Cardiac fibroblast (primary cell): Measurements from ENCODE around the gene TAGLN2.
A peak's percentile ranks its signal among the peaks of the same experiment; 100 is the strongest.

ENCODE experiments used
- DNase-seq, 2 donors: peaks; one replicate each; pipeline versions ENCODE4 v3.0.0 to v3.0.0-alpha.2; 2010; ENCODE audit warnings: low read depth in 2 of 2
- H3K4me3 ChIP-seq, 2 donors: replicated peaks in 1 of 2; 1 replicate in 1 of 2; 2 replicates in 1 of 2; pipeline ENCODE4 v1.5.1; 2011; ENCODE audit warnings: low read depth in 2 of 2, low read length in 2 of 2, mild to moderate bottlenecking in 2 of 2, moderate library complexity in 1 of 2
- CTCF ChIP-seq: IDR thresholded peaks from one replicate; pipeline ENCODE4 v1.5.1; 2011; ENCODE audit warnings: low read depth, mild to moderate bottlenecking, low read length, inconsistent platforms

Gene TAGLN2

DNA sequence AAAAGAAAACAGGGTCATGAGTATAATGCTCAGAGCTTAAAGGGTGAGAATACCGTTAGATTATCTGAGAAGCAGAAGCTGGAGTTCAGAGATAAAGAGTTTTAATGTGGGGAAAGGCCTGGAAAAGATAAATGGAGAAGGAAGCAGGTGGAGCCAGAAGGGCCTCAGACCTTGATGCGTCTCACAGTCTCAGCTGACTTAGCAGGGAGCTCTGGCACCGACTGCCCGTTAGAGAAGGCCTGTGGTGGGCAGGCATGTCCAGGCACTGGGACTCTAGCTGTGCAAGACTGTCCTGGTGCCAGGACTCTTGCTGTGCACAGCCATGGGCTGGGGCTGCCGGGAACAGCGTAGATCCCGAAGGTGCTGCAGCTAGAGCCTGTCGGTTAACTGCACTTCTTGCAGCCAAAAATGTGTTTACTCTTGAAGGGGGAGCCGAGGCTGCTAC lies 32.5 kb upstream of the TAGLN2 start:
- no peak for TF ChIP-seq CTCF

GRCh38 chr1:159955456-159955855 lies 30.1 kb upstream of the TAGLN2 start:
- no peak for DNase-seq
- no peak for TF ChIP-seq CTCF
- H3K4me3 ChIP-seq = no peak overlapping the region

More for the DNA sequence above, 32.5 kb upstream of the TAGLN2 start:
- H3K4me3 ChIP-seq = no peak overlapping the region
- no peak for DNase-seq

- no peak for TF ChIP-seq CTCF
- peak; percentile 34 to 58 for DNase-seq
Measured at GRCh38 chr1:159953536-159954515, 28.5 kb upstream of the TAGLN2 start, which contains the start of gene SLAMF9. Gene SLAMF9, minus strand, starts transcription at chr1:159954237. Its CDS starts 100 bp downstream, at chr1:159954137.

GRCh38 chr1:159952932-159953331 lies 27.6 kb upstream of the TAGLN2 start:
- H3K4me3 ChIP-seq = no peak overlapping the region
- TF ChIP-seq CTCF = no peak
- no peak for DNase-seq

More at GRCh38 chr1:159953536-159954515, 28.5 kb upstream of the TAGLN2 start, which contains the start of gene SLAMF9:
- H3K4me3 ChIP-seq = no peak within 1 kb of the TSS

DNA sequence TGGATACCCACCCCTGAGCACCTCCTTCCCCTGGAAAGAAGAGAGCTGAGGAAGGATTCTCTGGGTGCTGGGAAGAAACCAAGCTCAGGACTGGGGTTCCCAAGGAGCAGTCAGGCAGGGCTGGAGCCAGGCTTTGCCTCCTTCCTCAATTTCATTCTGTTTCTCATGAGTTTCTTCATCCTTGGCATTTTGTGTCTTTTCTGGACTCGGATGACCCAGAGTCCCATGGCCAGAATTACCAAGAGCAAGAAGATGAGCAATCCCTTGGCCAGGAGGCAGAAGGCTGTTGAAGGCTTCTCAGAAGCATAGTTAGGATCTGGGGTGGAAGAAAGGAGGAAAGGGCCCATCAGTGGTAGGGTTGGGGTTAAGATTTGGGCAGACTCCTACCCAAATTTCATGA lies 26.2 kb upstream of the TAGLN2 start:
- no peak for TF ChIP-seq CTCF
- no peak overlapping the region for H3K4me3 ChIP-seq
- no peak for DNase-seq

- no peak for TF ChIP-seq CTCF
- H3K4me3 ChIP-seq = no peak overlapping the region
- no peak for DNase-seq
Measured at GRCh38 chr1:159951016-159951415, 25.7 kb upstream of the TAGLN2 start.
